ENCODE measurements around the gene NPPC.

- TF ChIP-seq EP300 (IDR thresholded peaks at IDR 0.05; ENCODE audit: borderline replicate concordance) (no peak), RAD21 (IDR thresholded peaks at IDR 0.05; ENCODE audit: low read depth) (no peak), FOXM1 (IDR thresholded peaks at IDR 0.05; ENCODE audit: borderline replicate concordance, low read depth) (no peak), CREB1 (IDR thresholded peaks at IDR 0.05; ENCODE audit: low read depth) (no peak), TAF1 (IDR thresholded peaks at IDR 0.05; ENCODE audit: low read depth) (no peak), TCF12 (IDR thresholded peaks at IDR 0.05; ENCODE audit: low read depth) (no peak), TEAD4 (IDR thresholded peaks at IDR 0.05) (no peak)
- TF ChIP-seq, protein P1, sequence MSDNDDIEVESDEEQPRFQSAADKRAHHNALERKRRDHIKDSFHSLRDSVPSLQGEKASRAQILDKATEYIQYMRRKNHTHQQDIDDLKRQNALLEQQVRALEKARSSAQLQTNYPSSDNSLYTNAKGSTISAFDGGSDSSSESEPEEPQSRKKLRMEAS (IDR thresholded peaks at IDR 0.05) = no peak
Observed at GRCh38 chr2:231920795-231921194, 5.4 kb downstream of the NPPC start.
